OCI-LY1 (cell line): ENCODE measurements around the gene ALG2.

ENCODE experiments used
- CTCF ChIP-seq: fragments of 200-600 bp; sonication (generic), shearing (Covaris generic); IDR thresholded peaks from 2 replicates; pipeline ENCODE4 v1.5.1; 2017; ENCODE audit warnings: mild to moderate bottlenecking, antibody characterized with exemption, low read length, moderate library complexity, mixed read lengths
- EZH2 ChIP-seq: fragments of 200-600 bp; sonication (generic), shearing (Covaris generic); IDR thresholded peaks from 2 replicates; pipeline ENCODE4 v1.8.0; 2017; ENCODE audit warnings: borderline replicate concordance, mixed run types, mild to moderate bottlenecking, antibody characterized with exemption, low read length, moderate library complexity, mixed read lengths

- TF ChIP-seq CTCF (no peak), EZH2 (no peak)
Measured at GRCh38 chr9:99180662-99181061, 41.1 kb downstream of the ALG2 start.
